HepG2 (cell line): ENCODE data around the gene CYP4F22. TPM values are rescaled to one million over a fixed set of nuclear protein-coding genes. Genes with fewer than 3 reads are reported as not detected.
A peak's percentile ranks its signal among the peaks of the same experiment; 100 is the strongest.

ENCODE experiments used
- AKAP8 ChIP-seq: sonication (generic); formaldehyde crosslinking; IDR thresholded peaks from 2 replicates; pipeline ENCODE4 v1.5.1; 2020; ENCODE audit warnings: mild to moderate bottlenecking, missing genetic modification reagents
- BRCA1 ChIP-seq: sonication (generic); formaldehyde crosslinking; IDR thresholded peaks from 2 replicates; pipeline ENCODE4 v1.4.0; 2020; ENCODE audit warnings: missing genetic modification reagents
- CBX1 ChIP-seq: IDR thresholded peaks from one replicate; pipeline ENCODE4 v1.6.1; 2016; ENCODE audit warnings: antibody characterized with exemption, low read depth
- HNF4A ChIP-seq: sonication (generic); formaldehyde crosslinking; IDR thresholded peaks from 2 replicates; pipeline ENCODE4 v1.4.0; 2020; ENCODE audit warnings: missing genetic modification reagents
- HNF4G ChIP-seq, 2 experiments: sonication (generic) in 1 of 2; formaldehyde crosslinking in 1 of 2; IDR thresholded peaks; 2 replicates each; pipeline versions ENCODE4 v1.4.0 to v1.6.1; 2011 to 2020; ENCODE audit warnings: borderline replicate concordance in 2 of 2, low read depth in 2 of 2, mild to moderate bottlenecking in 2 of 2, low read length in 1 of 2, missing genetic modification reagents in 1 of 2, moderate library complexity in 1 of 2
- KAT7 ChIP-seq: IDR thresholded peaks from 2 replicates; pipeline ENCODE4 v1.6.1; 2018; ENCODE audit warnings: borderline replicate concordance, missing compliant biosample characterization
- MTA3 ChIP-seq: sonication (generic); formaldehyde crosslinking; IDR thresholded peaks from 2 replicates; pipeline ENCODE4 v1.4.0; 2020; ENCODE audit warnings: missing genetic modification reagents
- NAIF1 ChIP-seq: sonication (generic); formaldehyde crosslinking; IDR thresholded peaks from 2 replicates; pipeline ENCODE4 v1.5.0; 2020; ENCODE audit warnings: mild to moderate bottlenecking, missing genetic modification reagents, borderline replicate concordance
- NR2F2 ChIP-seq: IDR thresholded peaks from 2 replicates; pipeline ENCODE4 v1.6.1; 2012; ENCODE audit warnings: low read depth, inconsistent platforms, borderline replicate concordance
- POLR2AphosphoS2 ChIP-seq: IDR thresholded peaks from 2 replicates; pipeline ENCODE4 v1.6.1; 2011; ENCODE audit warnings: low read depth, low read length, improper control_type of control experiment
- PTBP1 ChIP-seq: fragments of 200-400 bp; formaldehyde crosslinking; IDR thresholded peaks from 2 replicates; pipeline ENCODE4 v1.6.1; 2018; ENCODE audit warnings: low read length, low read depth; ENCODE audit not compliant: poor library complexity, severe bottlenecking
- RBFOX2 ChIP-seq: fragments of 200-400 bp; formaldehyde crosslinking; IDR thresholded peaks from 2 replicates; pipeline ENCODE4 v1.6.1; 2017; ENCODE audit warnings: low read depth, mild to moderate bottlenecking, low read length
- SMARCC2 ChIP-seq: fragments of 450-650 bp; IDR thresholded peaks from 2 replicates; pipeline ENCODE4 v1.6.1; 2017; ENCODE audit warnings: antibody characterized with exemption, mild to moderate bottlenecking
- SNRNP70 ChIP-seq: fragments of 200-400 bp; formaldehyde crosslinking; IDR thresholded peaks from 2 replicates; pipeline ENCODE4 v1.6.1; 2017; ENCODE audit warnings: mild to moderate bottlenecking, low read depth, low read length, moderate library complexity
- SOX13 ChIP-seq, 3 experiments: fragments of 450-650 bp in 1 of 3; sonication (generic) in 1 of 3; formaldehyde crosslinking in 1 of 3; IDR thresholded peaks in 2 of 3; conservative IDR thresholded peaks in 1 of 3; 2 replicates each; pipeline versions ENCODE4 v1.5.0 to v1.6.1; 2016 to 2020; ENCODE audit warnings: antibody characterized with exemption in 1 of 3, mild to moderate bottlenecking in 1 of 3, missing compliant biosample characterization in 1 of 3, missing genetic modification reagents in 1 of 3, moderate library complexity in 1 of 3
- ZBTB42 ChIP-seq: sonication (generic); formaldehyde crosslinking; IDR thresholded peaks from 2 replicates; pipeline ENCODE4 v1.5.0; 2020; ENCODE audit warnings: mild to moderate bottlenecking, missing genetic modification reagents
- ZMYM4 ChIP-seq: sonication (generic); formaldehyde crosslinking; IDR thresholded peaks from 2 replicates; pipeline ENCODE4 v1.8.1; 2023; ENCODE audit warnings: mild to moderate bottlenecking, missing genetic modification reagents
- ZNF329 ChIP-seq: sonication (generic); formaldehyde crosslinking; IDR thresholded peaks from 2 replicates; pipeline ENCODE4 v1.9.0; 2021; ENCODE audit warnings: low read depth, mild to moderate bottlenecking, missing genetic modification reagents
- ZNF451 ChIP-seq: sonication (generic); formaldehyde crosslinking; IDR thresholded peaks from 2 replicates; pipeline ENCODE4 v1.5.0; 2020; ENCODE audit warnings: mild to moderate bottlenecking, missing genetic modification reagents
- ZNF543 ChIP-seq: sonication (generic); formaldehyde crosslinking; IDR thresholded peaks from 2 replicates; pipeline ENCODE4 v1.4.0; 2020; ENCODE audit warnings: mild to moderate bottlenecking, missing genetic modification reagents
- ZNF619 ChIP-seq: sonication (generic); formaldehyde crosslinking; IDR thresholded peaks from 2 replicates; pipeline ENCODE4 v1.4.0; 2020; ENCODE audit warnings: mild to moderate bottlenecking, missing genetic modification reagents
- ZNF644 ChIP-seq: IDR thresholded peaks from 2 replicates; pipeline ENCODE4 v1.6.1; 2016; ENCODE audit warnings: low read depth
- polyA plus RNA-seq, 8 experiments: library from polyadenylated mRNA; depleted of rRNA in 3 of 8; stranded (reverse) in 7 of 8; unstranded in 1 of 8; fragments of >200 nt; fragmentation: Illumina TruSeq in 4 of 8; extraction: Trizol in 4 of 8; gene quantifications; 2 replicates each; pipeline versions ENCODE4 v1.2.1 to v1.2.3, GENCODE V29; 2011 to 2016; ENCODE audit warnings: low read depth in 4 of 8, missing spikeins in 1 of 8, mixed read lengths in 1 of 8; ENCODE audit not compliant: insufficient read depth in 1 of 8
- total RNA-seq, 5 experiments: library from RNA; depleted of rRNA; stranded (reverse); fragments of >200 nt; fragmentation: Illumina TruSeq; extraction: Trizol; gene quantifications; 2 replicates each; pipeline ENCODE4 v1.2.3, GENCODE V29; 2016; ENCODE audit warnings: low read depth in 1 of 5
- TF ChIP-seq, protein P1 (sequence below): sonication (generic); formaldehyde crosslinking; IDR thresholded peaks from 2 replicates; pipeline ENCODE4 v1.4.0; 2020; ENCODE audit warnings: mild to moderate bottlenecking, missing genetic modification reagents
- TF ChIP-seq, protein P2 (sequence below): fragments of 450-650 bp; IDR thresholded peaks from 2 replicates; pipeline ENCODE4 v1.6.1; 2017; ENCODE audit warnings: mild to moderate bottlenecking
- TF ChIP-seq, protein P3 (sequence below): sonication (generic); formaldehyde crosslinking; IDR thresholded peaks from 2 replicates; pipeline ENCODE4 v1.8.1; 2022; ENCODE audit warnings: mild to moderate bottlenecking, missing genetic modification reagents
- TF ChIP-seq, protein P4 (sequence below): IDR thresholded peaks from 2 replicates; pipeline ENCODE4 v1.6.1; 2016

Gene CYP4F22
- total and polyA plus RNA-seq, 2 of the 13 experiments (the other 11 are each of a cell fraction or from before 2014, with no cell fraction given), result 0.05 TPM; not detected in 1

DNA sequence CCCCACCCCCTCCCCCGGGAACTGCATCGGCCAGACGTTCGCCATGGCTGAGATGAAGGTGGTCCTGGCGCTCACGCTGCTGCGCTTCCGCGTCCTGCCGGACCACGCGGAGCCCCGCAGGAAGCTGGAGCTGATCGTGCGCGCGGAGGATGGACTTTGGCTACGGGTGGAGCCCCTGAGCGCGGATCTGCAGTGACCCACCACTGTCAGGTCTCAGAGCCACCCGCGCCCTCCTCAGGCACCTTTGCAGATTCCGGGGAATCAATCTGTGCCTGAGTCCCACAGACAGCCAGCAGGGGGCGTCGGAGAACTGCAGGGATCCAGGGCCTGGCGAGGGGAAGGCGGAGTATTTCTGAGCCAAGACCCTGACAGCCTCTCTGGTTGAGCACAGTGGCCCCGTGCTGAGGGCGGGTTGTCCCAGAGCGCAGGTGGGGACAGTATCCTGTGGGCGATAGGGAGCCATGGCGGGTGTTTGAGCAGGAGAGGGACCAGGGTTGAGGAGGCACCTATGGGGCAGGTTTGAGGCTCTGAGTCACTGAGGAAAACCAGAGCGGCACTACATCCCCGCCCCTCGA lies 76.3 kb downstream of the CYP4F22 start (continued):
- TF ChIP-seq NAIF1 (CRISPR knock-in tag) (no peak), BRCA1 (CRISPR knock-in tag) (no peak), SOX13 (IDR thresholded peaks at IDR 0.05) (no peak), SOX13 (CRISPR knock-in tag; conservative IDR thresholded peaks at IDR 0.05 in 1 of 2, IDR thresholded peaks at IDR 0.05 in 1 of 2) (no peak), ZNF451 (CRISPR knock-in tag) (no peak), POLR2AphosphoS2 (no peak), SNRNP70 (no peak), HNF4G (IDR thresholded peaks at IDR 0.05; ENCODE audit: borderline replicate concordance, low read depth, low read length) (no peak), HNF4G (CRISPR knock-in tag; IDR thresholded peaks at IDR 0.05; ENCODE audit: borderline replicate concordance, low read depth) (no peak), ZMYM4 (peak; percentile 78; the same call in 1 of the 2 replicates), ZNF329 (CRISPR knock-in tag) (no peak), HNF4A (CRISPR knock-in tag) (peak; percentile 67), PTBP1 (no peak), MTA3 (CRISPR knock-in tag) (no peak), AKAP8 (no peak), SMARCC2 (no peak), RBFOX2 (peak; percentile 39; the same call in 1 of the 2 replicates), NR2F2 (no peak), ZNF543 (CRISPR knock-in tag) (no peak; the same call in 1 of the 2 replicates), ZNF619 (CRISPR knock-in tag) (no peak), ZNF644 (CRISPR knock-in tag) (no peak), ZBTB42 (CRISPR knock-in tag) (0 out of 2 replicates have a peak, but pooled peaks have one; percentile 45), CBX1 (no peak), KAT7 (CRISPR knock-in tag) (no peak)
- TF ChIP-seq, protein P1, sequence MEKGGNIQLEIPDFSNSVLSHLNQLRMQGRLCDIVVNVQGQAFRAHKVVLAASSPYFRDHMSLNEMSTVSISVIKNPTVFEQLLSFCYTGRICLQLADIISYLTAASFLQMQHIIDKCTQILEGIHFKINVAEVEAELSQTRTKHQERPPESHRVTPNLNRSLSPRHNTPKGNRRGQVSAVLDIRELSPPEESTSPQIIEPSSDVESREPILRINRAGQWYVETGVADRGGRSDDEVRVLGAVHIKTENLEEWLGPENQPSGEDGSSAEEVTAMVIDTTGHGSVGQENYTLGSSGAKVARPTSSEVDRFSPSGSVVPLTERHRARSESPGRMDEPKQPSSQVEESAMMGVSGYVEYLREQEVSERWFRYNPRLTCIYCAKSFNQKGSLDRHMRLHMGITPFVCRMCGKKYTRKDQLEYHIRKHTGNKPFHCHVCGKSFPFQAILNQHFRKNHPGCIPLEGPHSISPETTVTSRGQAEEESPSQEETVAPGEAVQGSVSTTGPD (CRISPR knock-in tag), result no peak
- TF ChIP-seq, protein P2, sequence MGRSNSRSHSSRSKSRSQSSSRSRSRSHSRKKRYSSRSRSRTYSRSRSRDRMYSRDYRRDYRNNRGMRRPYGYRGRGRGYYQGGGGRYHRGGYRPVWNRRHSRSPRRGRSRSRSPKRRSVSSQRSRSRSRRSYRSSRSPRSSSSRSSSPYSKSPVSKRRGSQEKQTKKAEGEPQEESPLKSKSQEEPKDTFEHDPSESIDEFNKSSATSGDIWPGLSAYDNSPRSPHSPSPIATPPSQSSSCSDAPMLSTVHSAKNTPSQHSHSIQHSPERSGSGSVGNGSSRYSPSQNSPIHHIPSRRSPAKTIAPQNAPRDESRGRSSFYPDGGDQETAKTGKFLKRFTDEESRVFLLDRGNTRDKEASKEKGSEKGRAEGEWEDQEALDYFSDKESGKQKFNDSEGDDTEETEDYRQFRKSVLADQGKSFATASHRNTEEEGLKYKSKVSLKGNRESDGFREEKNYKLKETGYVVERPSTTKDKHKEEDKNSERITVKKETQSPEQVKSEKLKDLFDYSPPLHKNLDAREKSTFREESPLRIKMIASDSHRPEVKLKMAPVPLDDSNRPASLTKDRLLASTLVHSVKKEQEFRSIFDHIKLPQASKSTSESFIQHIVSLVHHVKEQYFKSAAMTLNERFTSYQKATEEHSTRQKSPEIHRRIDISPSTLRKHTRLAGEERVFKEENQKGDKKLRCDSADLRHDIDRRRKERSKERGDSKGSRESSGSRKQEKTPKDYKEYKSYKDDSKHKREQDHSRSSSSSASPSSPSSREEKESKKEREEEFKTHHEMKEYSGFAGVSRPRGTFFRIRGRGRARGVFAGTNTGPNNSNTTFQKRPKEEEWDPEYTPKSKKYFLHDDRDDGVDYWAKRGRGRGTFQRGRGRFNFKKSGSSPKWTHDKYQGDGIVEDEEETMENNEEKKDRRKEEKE, result no peak
- TF ChIP-seq, protein P3, sequence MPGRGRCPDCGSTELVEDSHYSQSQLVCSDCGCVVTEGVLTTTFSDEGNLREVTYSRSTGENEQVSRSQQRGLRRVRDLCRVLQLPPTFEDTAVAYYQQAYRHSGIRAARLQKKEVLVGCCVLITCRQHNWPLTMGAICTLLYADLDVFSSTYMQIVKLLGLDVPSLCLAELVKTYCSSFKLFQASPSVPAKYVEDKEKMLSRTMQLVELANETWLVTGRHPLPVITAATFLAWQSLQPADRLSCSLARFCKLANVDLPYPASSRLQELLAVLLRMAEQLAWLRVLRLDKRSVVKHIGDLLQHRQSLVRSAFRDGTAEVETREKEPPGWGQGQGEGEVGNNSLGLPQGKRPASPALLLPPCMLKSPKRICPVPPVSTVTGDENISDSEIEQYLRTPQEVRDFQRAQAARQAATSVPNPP (CRISPR knock-in tag), result no peak
- TF ChIP-seq, protein P4, sequence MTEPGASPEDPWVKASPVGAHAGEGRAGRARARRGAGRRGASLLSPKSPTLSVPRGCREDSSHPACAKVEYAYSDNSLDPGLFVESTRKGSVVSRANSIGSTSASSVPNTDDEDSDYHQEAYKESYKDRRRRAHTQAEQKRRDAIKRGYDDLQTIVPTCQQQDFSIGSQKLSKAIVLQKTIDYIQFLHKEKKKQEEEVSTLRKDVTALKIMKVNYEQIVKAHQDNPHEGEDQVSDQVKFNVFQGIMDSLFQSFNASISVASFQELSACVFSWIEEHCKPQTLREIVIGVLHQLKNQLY, result no peak
